ENCODE results near the gene CTNNA1.

The CTNNA1 gene

DNA sequence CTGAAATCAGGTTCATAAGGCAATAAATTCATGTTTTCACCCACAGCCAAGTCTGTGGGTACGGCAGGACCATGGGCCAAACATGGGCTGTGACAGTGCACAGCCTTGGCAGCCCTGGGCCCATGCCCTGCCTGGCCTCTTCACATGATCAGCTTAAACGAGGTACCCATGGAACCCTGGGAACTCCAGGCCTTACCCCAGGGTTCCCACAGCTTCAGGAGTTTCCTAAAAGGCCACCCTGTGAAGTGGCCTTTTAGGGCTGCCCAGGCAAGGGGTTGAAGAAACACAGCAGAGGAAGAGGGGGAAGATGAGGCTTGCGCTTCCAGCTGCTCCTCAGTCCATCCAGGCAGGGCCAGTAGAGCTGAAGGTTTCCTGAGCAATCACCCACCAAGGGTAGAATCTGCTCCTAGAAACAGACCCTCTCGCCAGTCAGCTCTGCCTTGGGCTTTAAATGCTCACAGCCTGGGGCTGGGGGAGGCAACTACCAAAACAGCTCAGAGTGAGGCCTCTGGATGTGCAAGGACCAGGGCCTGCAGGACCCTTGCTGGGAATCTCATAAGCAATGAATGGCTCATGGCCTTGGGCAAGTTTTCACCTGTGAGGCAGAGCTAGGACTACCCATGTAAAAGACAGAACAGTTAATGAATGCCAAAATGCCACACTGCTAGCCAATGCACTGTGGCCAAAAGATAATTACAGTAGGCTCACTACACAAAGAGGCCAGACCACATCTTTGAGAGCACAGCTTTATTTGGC lies 201.2 kb downstream of the CTNNA1 start:
- DNase-seq: no peak

DNA sequence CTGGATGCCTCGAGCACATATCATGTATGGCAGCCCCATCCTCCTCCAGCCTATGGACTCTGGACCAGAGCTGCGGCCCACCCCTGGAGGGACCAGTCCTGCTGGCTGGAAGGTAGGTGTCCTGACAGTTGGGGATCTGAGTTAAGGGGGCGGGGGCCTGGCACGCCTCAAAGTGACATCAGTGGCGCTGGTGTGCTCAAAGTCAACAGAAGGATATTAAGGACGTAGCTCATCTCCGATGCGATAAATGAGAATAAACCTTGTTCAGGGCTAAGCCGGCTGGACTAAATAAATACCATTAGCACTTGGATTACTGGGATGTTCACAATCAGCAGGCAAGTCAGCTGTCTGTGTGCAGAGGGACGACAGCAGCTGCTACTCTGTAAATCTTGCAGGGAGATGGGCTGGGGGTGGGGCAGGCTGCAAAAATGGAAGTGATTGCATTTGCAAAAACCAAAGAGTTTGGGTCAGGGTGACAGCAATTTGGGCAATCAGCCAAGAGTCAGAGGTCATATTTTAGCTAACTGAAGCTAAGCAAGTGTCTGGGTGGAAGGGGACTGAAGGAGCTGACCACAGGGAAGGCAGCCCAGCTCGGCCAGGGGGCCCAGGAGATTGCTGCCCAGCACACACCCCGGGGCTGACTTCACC lies 201.9 kb downstream of the CTNNA1 start:
- DNase-seq: no peak

GRCh38 chr5:138955671-138956295 lies 202.6 kb downstream of the CTNNA1 start:
- no peak for DNase-seq

DNA sequence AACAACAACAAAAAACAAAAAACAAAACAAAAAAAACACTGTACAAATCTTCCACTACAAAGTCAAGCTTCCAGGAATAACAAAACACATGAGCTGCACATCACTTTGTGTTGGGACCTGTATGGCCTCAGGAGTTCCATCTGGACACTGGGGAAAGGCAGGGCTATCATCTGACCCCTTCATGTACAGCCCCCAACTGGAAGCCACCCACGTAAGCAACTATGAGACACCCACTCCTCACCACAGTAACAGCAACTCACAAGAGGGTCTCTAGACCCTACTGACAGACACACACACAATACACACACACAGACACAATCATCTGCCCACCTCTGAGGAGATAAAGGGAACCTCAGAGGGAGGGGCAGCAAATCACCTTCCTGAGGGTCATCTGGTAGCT lies 203.6 kb downstream of the CTNNA1 start:
- DNase-seq: no peak

DNA sequence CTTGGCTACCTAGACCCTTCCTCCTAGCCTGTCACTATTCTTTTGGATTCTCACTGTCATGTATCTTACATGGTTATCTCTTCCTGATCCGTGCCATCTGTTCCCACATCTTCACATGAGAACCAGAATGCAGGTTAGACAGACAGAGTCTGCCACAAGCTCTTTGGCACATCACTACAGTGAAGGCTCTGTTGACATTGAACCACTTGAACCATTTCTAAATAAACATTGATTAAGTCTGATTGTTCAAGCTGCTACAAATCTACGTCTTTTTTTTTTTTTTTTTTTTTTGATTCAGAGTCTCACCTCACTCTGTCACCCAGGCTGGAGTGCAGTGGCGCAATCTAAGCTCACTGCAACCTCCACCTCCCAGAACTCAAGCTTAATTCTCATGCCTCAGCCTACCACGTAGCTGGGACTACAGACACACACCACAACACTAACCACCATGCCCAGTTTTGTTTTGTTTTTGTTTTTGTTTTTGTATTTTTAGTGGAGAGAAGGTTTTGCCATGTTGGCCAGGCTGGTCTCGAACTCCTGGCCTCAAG lies 207.0 kb downstream of the CTNNA1 start:
- DNase-seq: no peak

GRCh38 chr5:138961221-138961620 lies 208.0 kb downstream of the CTNNA1 start:
- DNase-seq: no peak

GRCh38 chr5:138961729-138962128 lies 208.5 kb downstream of the CTNNA1 start:
- no peak for DNase-seq

DNA sequence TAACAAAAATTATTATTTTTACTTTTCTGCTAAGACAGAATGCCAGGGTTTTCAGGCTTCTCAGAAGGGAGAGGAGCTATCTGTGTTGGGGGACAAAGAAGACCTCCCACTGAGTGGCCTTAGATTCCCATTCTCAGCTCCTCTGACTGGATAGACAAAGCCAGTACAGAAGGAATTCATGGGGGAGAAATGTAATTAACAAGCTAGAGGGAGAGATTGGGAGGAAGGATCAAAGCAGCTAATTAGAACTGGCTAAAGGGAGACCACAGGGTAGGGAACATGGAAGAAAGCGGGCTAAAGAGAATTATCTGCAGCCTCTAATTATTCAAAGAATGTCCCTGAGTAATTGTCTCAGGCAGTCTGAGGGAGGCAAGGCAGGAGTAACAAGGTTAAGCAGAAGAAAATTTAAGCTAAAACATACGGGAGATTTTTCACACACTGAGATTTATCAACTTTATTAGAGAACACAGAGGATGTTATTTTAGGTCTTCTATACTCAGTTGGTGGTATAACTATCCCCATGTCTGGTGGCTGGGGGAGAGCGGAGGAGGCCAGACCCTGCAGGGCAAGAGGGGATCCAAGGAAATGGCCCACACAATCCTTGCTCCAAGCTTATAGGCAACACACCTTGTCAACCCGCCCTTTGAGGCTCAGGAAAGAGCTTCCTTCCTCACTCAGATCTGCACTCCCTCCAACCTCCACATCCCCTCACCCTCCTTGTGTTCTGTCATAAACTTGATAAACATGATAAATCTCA lies 209.6 kb downstream of the CTNNA1 start:
- DNase-seq: no peak

GRCh38 chr5:138963763-138964371 lies 210.6 kb downstream of the CTNNA1 start:
- DNase-seq: no peak

DNA sequence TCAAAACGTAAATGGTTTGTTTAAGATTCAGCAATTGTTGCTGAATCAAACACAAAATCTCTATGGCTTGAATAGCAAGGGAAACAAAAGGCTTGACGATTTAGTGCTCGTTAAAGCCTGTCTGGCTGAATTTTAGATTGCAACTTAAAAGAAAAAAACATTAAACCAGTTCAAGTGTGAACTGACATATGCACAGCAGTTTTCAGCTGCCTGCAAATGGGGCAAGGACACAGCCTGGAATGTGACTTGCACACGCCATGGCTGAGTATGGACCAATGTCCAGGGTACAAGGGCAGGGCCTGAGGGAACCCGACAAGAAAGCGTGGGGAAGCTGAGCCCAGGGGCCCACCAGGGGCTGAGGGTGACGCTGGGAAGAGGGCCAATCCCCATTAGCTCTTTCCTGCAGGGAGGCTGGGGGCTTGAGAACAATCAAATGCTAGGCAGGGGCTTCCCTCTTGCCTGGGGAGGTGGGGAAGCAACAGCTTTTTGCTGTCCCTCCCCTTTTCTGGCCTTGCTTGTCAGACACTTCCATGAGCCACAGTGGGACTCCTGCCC lies 211.5 kb downstream of the CTNNA1 start:
- DNase-seq: no peak

- no peak for DNase-seq
Observed at GRCh38 chr5:138965626-138966025, 212.4 kb downstream of the CTNNA1 start.

DNA sequence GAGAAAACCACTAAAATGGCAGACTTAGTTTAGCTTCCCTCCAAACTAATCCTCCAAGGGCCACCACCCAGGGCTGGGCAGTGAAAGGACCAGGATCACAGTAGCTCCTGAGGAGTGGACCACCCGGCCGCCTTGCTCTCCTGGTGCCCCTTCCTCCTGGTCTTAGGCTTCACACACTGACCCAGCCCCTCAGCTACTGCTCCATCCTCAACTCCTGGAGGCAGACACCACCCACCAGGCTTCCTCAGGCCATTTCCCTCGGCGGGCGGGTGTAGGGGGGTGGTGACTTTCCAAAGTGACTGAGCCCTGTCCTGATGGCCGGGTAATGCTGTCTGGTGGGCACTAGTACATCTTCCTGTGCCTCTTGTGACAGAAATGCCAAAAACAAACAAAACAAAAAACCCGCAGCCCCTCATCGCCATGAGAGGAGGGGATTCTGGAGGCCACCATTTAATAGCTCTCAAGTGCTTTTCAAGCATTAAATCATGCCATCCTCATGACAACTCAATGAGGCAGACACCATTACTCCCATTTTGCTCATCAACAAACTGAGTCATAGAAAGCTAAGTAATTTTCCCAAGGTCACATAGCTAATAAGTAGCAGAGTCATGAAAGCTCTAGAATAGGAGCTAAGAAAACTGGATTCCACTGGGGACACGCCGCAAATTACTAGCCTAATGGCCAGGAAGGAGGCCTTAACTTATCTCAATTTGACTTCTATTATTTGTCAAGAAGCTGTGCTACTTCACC lies 213.2 kb downstream of the CTNNA1 start:
- DNase-seq: no peak

GRCh38 chr5:138967791-138968448 lies 214.7 kb downstream of the CTNNA1 start:
- DNase-seq: no peak

- DNase-seq: no peak
Observed at GRCh38 chr5:138968601-138969000, 215.4 kb downstream of the CTNNA1 start.

DNA sequence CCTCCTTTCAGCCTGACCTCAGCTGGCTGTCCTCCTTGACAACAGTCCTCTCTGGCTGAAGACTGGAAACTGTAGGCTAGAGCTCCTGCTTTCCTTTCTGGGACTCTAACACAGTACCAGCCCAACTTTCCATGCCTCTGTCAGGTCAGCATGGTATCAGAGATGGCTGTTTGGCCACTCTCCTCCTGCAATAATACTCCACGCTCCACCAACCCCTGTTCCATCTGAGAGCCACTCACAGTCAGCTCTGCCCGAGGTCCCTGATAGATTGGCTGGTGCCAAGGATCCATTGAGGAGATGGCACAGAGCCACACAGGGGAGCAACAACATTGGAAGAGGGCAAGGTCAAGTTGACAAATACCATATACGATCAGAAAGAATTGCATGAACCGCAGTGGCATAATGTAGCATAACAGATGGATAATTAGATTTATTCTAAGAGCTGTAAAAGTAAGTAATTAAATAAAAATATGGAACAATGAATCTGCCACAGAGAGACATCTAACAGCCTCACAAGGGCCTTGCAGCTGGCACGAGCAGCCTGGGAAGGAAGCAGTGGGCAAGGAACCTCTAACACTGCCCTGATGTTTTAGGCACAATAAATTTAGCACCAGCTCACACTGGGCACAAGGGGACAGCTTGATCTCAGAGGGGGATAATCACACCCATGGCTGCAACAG lies 216.2 kb downstream of the CTNNA1 start:
- DNase-seq: no peak

GRCh38 chr5:138972230-138972629 lies 219.0 kb downstream of the CTNNA1 start:
- DNase-seq: no peak

- no peak for DNase-seq
Observed at GRCh38 chr5:138972836-138973235, 219.6 kb downstream of the CTNNA1 start.

DNA sequence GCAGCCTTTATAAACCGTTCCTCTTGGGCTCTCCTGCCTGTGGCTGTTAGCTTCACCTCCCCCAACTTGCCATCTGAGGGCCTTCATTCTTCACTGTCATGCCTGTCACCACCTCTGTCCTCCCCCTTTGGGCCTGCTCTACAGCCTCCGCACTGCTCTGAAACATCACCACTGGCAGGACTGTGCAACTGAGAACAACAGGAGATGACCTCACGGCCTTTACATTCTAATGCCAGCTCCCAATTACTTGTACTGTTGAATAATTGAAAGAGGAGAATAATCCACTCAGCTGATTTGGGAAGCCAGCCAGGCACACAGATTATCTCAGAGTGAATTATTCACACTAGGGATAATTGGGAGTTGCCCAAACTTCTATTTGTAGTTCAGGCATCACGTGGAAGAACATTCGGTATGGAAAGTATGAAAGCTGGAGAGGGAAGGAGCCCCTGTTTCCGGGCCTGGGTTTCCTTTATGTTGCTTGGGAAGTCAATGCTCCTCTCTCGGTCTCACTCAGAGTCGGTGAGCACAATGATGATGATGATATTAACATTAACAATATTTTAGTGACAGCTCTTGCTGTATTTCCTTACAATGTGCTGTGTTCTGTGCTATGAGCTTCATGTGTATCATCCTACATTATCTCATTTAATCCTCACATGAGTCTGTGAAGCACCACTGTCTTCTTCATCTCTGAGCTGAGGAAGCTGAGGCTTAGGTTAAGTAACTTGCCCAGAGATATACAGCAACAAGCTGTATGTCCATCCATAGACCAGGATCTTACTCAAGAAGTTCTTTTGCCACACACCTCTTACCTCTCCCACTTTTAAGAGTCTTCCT lies 221.2 kb downstream of the CTNNA1 start:
- no peak for DNase-seq

GRCh38 chr5:138975098-138975847 lies 222.0 kb downstream of the CTNNA1 start:
- DNase-seq: no peak

Measured in activated naive CD4-positive, alpha-beta T cell treated with Interleukin-2 at 50 U/mL for 16 hours (primary cell).